ENCODE results near the gene FAM177A1.

- TF ChIP-seq, protein P1, sequence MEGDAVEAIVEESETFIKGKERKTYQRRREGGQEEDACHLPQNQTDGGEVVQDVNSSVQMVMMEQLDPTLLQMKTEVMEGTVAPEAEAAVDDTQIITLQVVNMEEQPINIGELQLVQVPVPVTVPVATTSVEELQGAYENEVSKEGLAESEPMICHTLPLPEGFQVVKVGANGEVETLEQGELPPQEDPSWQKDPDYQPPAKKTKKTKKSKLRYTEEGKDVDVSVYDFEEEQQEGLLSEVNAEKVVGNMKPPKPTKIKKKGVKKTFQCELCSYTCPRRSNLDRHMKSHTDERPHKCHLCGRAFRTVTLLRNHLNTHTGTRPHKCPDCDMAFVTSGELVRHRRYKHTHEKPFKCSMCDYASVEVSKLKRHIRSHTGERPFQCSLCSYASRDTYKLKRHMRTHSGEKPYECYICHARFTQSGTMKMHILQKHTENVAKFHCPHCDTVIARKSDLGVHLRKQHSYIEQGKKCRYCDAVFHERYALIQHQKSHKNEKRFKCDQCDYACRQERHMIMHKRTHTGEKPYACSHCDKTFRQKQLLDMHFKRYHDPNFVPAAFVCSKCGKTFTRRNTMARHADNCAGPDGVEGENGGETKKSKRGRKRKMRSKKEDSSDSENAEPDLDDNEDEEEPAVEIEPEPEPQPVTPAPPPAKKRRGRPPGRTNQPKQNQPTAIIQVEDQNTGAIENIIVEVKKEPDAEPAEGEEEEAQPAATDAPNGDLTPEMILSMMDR (IDR thresholded peaks at IDR 0.05; ENCODE audit: low read length), result no peak
- TF ChIP-seq EZH2 (IDR thresholded peaks at IDR 0.05; ENCODE audit: borderline replicate concordance, low read length), result no peak
Measured at GRCh38 chr14:35046048-35046750, at the start of gene FAM177A1.

Measured in OCI-LY1 (cell line).